Liver (tissue), 9 donors: ENCODE results near the gene TMEM40. TPM values are rescaled to one million over a fixed set of nuclear protein-coding genes. Genes with fewer than 3 reads are reported as not detected.

Experiments used
- DNase-seq: peaks from one replicate; pipeline ENCODE4 v3.0.0-alpha.2; 2017; ENCODE audit warnings: low spot score
- H3K27ac ChIP-seq, 2 donors: one replicate each; pipeline ENCODE4 v1.7.0; 2013; ENCODE audit warnings: inconsistent platforms in 2 of 2, low read length in 2 of 2, control low read depth in 1 of 2, low read depth in 1 of 2, mild to moderate bottlenecking in 1 of 2
- H3K27me3 ChIP-seq, 4 donors: one replicate each; pipeline versions ENCODE4 v1.6.1 to v1.7.0; 2013; ENCODE audit warnings: low read length in 3 of 4, inconsistent platforms in 1 of 4, mild to moderate bottlenecking in 1 of 4, moderate library complexity in 1 of 4; ENCODE audit not compliant: control insufficient read depth in 4 of 4, insufficient read depth in 4 of 4
- H3K36me3 ChIP-seq, 4 donors: one replicate each; pipeline versions ENCODE4 v1.6.1 to v1.7.0; 2013; ENCODE audit warnings: low read length in 3 of 4, mild to moderate bottlenecking in 3 of 4, low read depth in 1 of 4, moderate library complexity in 1 of 4; ENCODE audit not compliant: control insufficient read depth in 4 of 4, insufficient read depth in 3 of 4
- H3K4me1 ChIP-seq, 4 donors: one replicate each; pipeline versions ENCODE4 v1.6.1 to v1.7.0; 2013; ENCODE audit warnings: low read length in 3 of 4, mild to moderate bottlenecking in 3 of 4, moderate library complexity in 1 of 4; ENCODE audit not compliant: control insufficient read depth in 4 of 4, insufficient read depth in 4 of 4
- H3K4me3 ChIP-seq, 3 donors: one replicate each; pipeline versions ENCODE4 v1.6.1 to v1.7.0; 2013; ENCODE audit warnings: low read length in 3 of 3, control low read depth in 1 of 3, low read depth in 1 of 3, mild to moderate bottlenecking in 1 of 3
- H3K9ac ChIP-seq, 2 donors: one replicate each; pipeline ENCODE4 v1.7.0; 2013; ENCODE audit warnings: low read length in 2 of 2, mild to moderate bottlenecking in 2 of 2, moderate library complexity in 2 of 2, control low read depth in 1 of 2, low read depth in 1 of 2
- H3K9me3 ChIP-seq, 4 donors: one replicate each; pipeline versions ENCODE4 v1.6.1 to v1.7.0; 2013; ENCODE audit warnings: low read length in 3 of 4; ENCODE audit not compliant: control insufficient read depth in 4 of 4
- CTCF ChIP-seq: fragments of 150-350 bp; IDR thresholded peaks from 2 replicates; pipeline ENCODE4 v1.5.1; 2017; ENCODE audit warnings: improper control_type of control experiment, low read depth, low read length; ENCODE audit not compliant: missing input control
- EGR1 ChIP-seq, 2 donors: IDR thresholded peaks; 2 replicates each; pipeline ENCODE4 v1.6.1; 2016 to 2018; ENCODE audit warnings: antibody characterized with exemption in 2 of 2, low read depth in 2 of 2
- FOXA1 ChIP-seq: IDR thresholded peaks from 2 replicates; pipeline ENCODE4 v1.6.1; 2016; ENCODE audit warnings: antibody characterized with exemption
- FOXA2 ChIP-seq: IDR thresholded peaks from 2 replicates; pipeline ENCODE4 v1.6.1; 2016; ENCODE audit warnings: antibody characterized with exemption
- GABPA ChIP-seq, 2 donors: IDR thresholded peaks in 1 of 2; conservative IDR thresholded peaks in 1 of 2; 2 replicates each; pipeline ENCODE4 v1.6.1; 2016; ENCODE audit warnings: antibody characterized with exemption in 2 of 2, mild to moderate bottlenecking in 1 of 2, moderate library complexity in 1 of 2
- HNF4A ChIP-seq, 2 donors: conservative IDR thresholded peaks; 2 replicates each; pipeline ENCODE4 v1.6.1; 2016; ENCODE audit warnings: antibody characterized with exemption in 2 of 2, mild to moderate bottlenecking in 2 of 2
- HNF4G ChIP-seq: IDR thresholded peaks from 2 replicates; pipeline ENCODE4 v1.6.1; 2016; ENCODE audit warnings: antibody characterized with exemption
- JUND ChIP-seq, 2 donors: IDR thresholded peaks; 2 replicates each; pipeline ENCODE4 v1.6.1; 2016; ENCODE audit warnings: antibody characterized with exemption in 2 of 2
- NR2F2 ChIP-seq: IDR thresholded peaks from 2 replicates; pipeline ENCODE4 v1.6.1; 2016; ENCODE audit warnings: antibody characterized with exemption
- RAD21 ChIP-seq, 2 donors: IDR thresholded peaks; 2 replicates each; pipeline ENCODE4 v1.6.1; 2016; ENCODE audit warnings: antibody characterized with exemption in 2 of 2, mild to moderate bottlenecking in 2 of 2
- RXRA ChIP-seq, 2 donors: IDR thresholded peaks; 2 replicates each; pipeline ENCODE4 v1.6.1; 2017 to 2018; ENCODE audit warnings: antibody characterized with exemption in 2 of 2, mild to moderate bottlenecking in 1 of 2
- SP1 ChIP-seq: IDR thresholded peaks from 2 replicates; pipeline ENCODE4 v1.6.1; 2018; ENCODE audit warnings: antibody characterized with exemption, mild to moderate bottlenecking
- TAF1 ChIP-seq: conservative IDR thresholded peaks from 2 replicates; pipeline ENCODE4 v1.6.1; 2016; ENCODE audit warnings: antibody characterized with exemption, mild to moderate bottlenecking
- YY1 ChIP-seq: IDR thresholded peaks from 2 replicates; pipeline ENCODE4 v1.6.1; 2016; ENCODE audit warnings: antibody characterized with exemption, mild to moderate bottlenecking
- ZBTB33 ChIP-seq: IDR thresholded peaks from 2 replicates; pipeline ENCODE4 v1.6.1; 2016; ENCODE audit warnings: antibody characterized with exemption
- WGBS: extraction: QIAGEN DNeasy Blood & Tissue Kit; methylation state at CpG from one replicate; pipeline ENCODE4 v1.1.7; 2013; 5-methylcytosine and 5-hydroxymethylcytosine counted together
- polyA plus RNA-seq, 2 donors: library from polyadenylated mRNA; stranded (reverse) in 1 of 2; unstranded in 1 of 2; fragments of 200-250 nt in 1 of 2; fragments of >200 nt in 1 of 2; fragmentation: Nextera tagmentation in 1 of 2; extraction: Ambion mirVana in 1 of 2; gene quantifications; one replicate each; pipeline versions ENCODE4 v1.2.1 to v1.2.3, GENCODE V29; 2013 to 2015
- total RNA-seq, 2 donors: library from RNA; depleted of rRNA; stranded (reverse); fragments of >200 nt; gene quantifications; one replicate each; pipeline ENCODE4 v1.2.3, GENCODE V29; 2014
- TF ChIP-seq, protein P1 (sequence below): IDR thresholded peaks from 2 replicates; pipeline ENCODE4 v1.6.1; 2016; ENCODE audit warnings: antibody characterized with exemption
- TF ChIP-seq, protein P2 (sequence below): IDR thresholded peaks from 2 replicates; pipeline ENCODE4 v1.6.1; 2016; ENCODE audit warnings: antibody characterized with exemption
- TF ChIP-seq, protein P3 (sequence below): IDR thresholded peaks from 2 replicates; pipeline ENCODE4 v1.6.1; 2016; ENCODE audit warnings: antibody characterized with exemption, mild to moderate bottlenecking
- donor health status: healthy.
- donor health status: healthy.
- donor health status: healthy.
- donor health status: healthy.
- donor health status: healthy.

Gene TMEM40
- total and polyA plus RNA-seq, 4 donors: 0.57 to 0.79 TPM; not detected in 2

DNA sequence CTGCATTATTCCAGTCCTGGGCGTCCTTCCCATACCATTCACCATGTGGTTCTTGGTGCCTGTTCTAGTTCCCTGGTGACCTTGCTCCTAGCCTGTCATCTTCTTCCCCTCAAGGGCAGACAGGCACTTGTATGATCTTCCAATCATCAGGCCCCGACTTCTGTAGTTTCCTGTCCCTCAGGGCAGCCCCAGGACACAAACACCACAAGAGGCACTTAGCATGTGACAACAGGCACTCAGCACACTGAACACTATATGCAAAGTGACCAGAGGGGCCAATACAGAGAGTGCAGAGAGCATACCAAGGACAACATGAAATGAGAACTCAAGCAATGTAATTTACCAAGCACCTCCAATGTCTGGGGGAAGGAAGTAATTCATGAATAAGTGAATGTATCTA lies 17.9 kb downstream of the TMEM40 start:
- TF ChIP-seq CTCF: no peak
- TF ChIP-seq, protein P1, sequence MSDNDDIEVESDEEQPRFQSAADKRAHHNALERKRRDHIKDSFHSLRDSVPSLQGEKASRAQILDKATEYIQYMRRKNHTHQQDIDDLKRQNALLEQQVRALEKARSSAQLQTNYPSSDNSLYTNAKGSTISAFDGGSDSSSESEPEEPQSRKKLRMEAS: no peak
- TF ChIP-seq FOXA2: no peak
- TF ChIP-seq RAD21 (IDR thresholded peaks at IDR 0.05): no peak
- no peak for TF ChIP-seq FOXA1
- no peak for TF ChIP-seq GABPA (IDR thresholded peaks at IDR 0.05 in 1 of 2, conservative IDR thresholded peaks at IDR 0.05 in 1 of 2)
- TF ChIP-seq, protein P2, sequence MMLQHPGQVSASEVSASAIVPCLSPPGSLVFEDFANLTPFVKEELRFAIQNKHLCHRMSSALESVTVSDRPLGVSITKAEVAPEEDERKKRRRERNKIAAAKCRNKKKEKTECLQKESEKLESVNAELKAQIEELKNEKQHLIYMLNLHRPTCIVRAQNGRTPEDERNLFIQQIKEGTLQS: no peak
- TF ChIP-seq JUND (IDR thresholded peaks at IDR 0.05): no peak
- no peak for TF ChIP-seq NR2F2
- TF ChIP-seq, protein P3, sequence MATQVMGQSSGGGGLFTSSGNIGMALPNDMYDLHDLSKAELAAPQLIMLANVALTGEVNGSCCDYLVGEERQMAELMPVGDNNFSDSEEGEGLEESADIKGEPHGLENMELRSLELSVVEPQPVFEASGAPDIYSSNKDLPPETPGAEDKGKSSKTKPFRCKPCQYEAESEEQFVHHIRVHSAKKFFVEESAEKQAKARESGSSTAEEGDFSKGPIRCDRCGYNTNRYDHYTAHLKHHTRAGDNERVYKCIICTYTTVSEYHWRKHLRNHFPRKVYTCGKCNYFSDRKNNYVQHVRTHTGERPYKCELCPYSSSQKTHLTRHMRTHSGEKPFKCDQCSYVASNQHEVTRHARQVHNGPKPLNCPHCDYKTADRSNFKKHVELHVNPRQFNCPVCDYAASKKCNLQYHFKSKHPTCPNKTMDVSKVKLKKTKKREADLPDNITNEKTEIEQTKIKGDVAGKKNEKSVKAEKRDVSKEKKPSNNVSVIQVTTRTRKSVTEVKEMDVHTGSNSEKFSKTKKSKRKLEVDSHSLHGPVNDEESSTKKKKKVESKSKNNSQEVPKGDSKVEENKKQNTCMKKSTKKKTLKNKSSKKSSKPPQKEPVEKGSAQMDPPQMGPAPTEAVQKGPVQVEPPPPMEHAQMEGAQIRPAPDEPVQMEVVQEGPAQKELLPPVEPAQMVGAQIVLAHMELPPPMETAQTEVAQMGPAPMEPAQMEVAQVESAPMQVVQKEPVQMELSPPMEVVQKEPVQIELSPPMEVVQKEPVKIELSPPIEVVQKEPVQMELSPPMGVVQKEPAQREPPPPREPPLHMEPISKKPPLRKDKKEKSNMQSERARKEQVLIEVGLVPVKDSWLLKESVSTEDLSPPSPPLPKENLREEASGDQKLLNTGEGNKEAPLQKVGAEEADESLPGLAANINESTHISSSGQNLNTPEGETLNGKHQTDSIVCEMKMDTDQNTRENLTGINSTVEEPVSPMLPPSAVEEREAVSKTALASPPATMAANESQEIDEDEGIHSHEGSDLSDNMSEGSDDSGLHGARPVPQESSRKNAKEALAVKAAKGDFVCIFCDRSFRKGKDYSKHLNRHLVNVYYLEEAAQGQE: no peak
- TF ChIP-seq YY1: no peak
- TF ChIP-seq ZBTB33: no peak
- TF ChIP-seq EGR1 (IDR thresholded peaks at IDR 0.05; ENCODE audit: low read depth in 2 of 2): no peak
- no peak for TF ChIP-seq TAF1
- TF ChIP-seq RXRA (IDR thresholded peaks at IDR 0.05): no peak
- TF ChIP-seq HNF4A (conservative IDR thresholded peaks at IDR 0.05): no peak

DNA sequence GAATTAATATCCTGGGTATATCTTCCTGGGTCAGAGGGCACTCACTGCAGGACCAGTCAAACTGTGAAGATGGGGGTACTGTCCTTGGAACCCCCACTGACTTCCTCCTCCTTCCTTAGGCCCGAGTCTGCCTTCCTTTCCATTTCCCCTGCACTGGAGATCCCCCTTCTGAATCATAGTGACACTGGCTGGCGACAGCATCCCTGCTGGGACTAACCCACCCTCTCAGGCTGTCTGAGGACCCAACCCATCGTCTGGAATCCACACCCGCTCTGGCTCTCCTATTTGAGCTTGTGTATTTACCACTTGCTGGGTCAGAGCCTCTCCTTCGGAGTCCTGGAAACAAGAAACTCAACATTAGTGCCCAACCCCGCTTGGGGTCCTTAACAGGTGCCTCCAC lies 21.2 kb downstream of the TMEM40 start:
- no peaks in the 10 kb centered on the region for H3K36me3 ChIP-seq
- WGBS: 79% methylated on average over 6 of the region's 6 CpGs
- H3K27me3 ChIP-seq: no peaks in the 10 kb centered on the region
- no peak overlapping the region for H3K9ac ChIP-seq
- no peak for DNase-seq
- H3K4me1 ChIP-seq: no peaks in the 10 kb centered on the region
- H3K4me3 ChIP-seq: no peak overlapping the region
- no peak overlapping the region for H3K27ac ChIP-seq
- H3K9me3 ChIP-seq: no peaks in the 10 kb centered on the region
- TF ChIP-seq ZBTB33 (no peak), RXRA (IDR thresholded peaks at IDR 0.05) (no peak), HNF4G (no peak), SP1 (no peak), RAD21 (IDR thresholded peaks at IDR 0.05) (no peak), JUND (IDR thresholded peaks at IDR 0.05) (no peak), HNF4A (conservative IDR thresholded peaks at IDR 0.05) (no peak), EGR1 (IDR thresholded peaks at IDR 0.05; ENCODE audit: low read depth in 2 of 2) (no peak), NR2F2 (no peak), GABPA (IDR thresholded peaks at IDR 0.05 in 1 of 2, conservative IDR thresholded peaks at IDR 0.05 in 1 of 2) (no peak), YY1 (no peak), FOXA2 (no peak), CTCF (no peak), FOXA1 (no peak)
- TF ChIP-seq, protein P1: no peak
- TF ChIP-seq, protein P2: no peak

More for the DNA sequence above, 17.9 kb downstream of the TMEM40 start:
- H3K27ac ChIP-seq: no peak overlapping the region
- no peaks in the 10 kb centered on the region for H3K36me3 ChIP-seq
- H3K9ac ChIP-seq: no peak overlapping the region
- H3K9me3 ChIP-seq: no peaks in the 10 kb centered on the region
- no peak for DNase-seq
- 90% methylated on average over 2 of the region's 2 CpGs for WGBS
- no peaks in the 10 kb centered on the region for H3K4me1 ChIP-seq
- H3K4me3 ChIP-seq: no peak overlapping the region
- no peaks in the 10 kb centered on the region for H3K27me3 ChIP-seq
